ENCODE results near the gene PPL. TPM values are rescaled to one million over a fixed set of nuclear protein-coding genes. Genes with fewer than 3 reads are reported as not detected.

PPL gene
- total RNA-seq, 4 donors from 2014 or later, result 12.8 to 23.1 (median 18.3) TPM

- in situ Hi-C loops (cut with MboI; ENCODE audit: low sequenced_read_pairs in 4 of 4) (no loop called here), intact Hi-C loops (cut with DNase I; ENCODE audit: low total_unique reads) (no loop called here)
- TF ChIP-seq POLR2A (IDR thresholded peaks at IDR 0.05), result no peak
- no peak for TF ChIP-seq CTCF (IDR thresholded peaks at IDR 0.05 in 4 of 5, conservative IDR thresholded peaks at IDR 0.05 in 1 of 5)
- H3K27me3 ChIP-seq, result no peaks in the 10 kb centered on the region
- no peak overlapping the region for H3K4me3 ChIP-seq
- peaks cover 5 to 56% of the 10 kb centered on the region in 2 donors for H3K36me3 ChIP-seq
- no peak overlapping the region for H3K27ac ChIP-seq
- DNase-seq (no peak), ATAC-seq (no peak)
- no peaks in the 10 kb centered on the region for H3K9me3 ChIP-seq
- H3K4me1 ChIP-seq, result peaks cover 45 to 54% of the 10 kb centered on the region in 2 donors
These were observed 104.1 kb downstream of the PPL start for GRCh38 chr16:4832698-4833343.

Other genes starting within 250 kb of the PPL start
- gene NUDT16L1, start 243.6 kb downstream of the PPL start, total RNA-seq, result 10 to 100 TPM in 1 of 4 donors, 1 to 10 TPM in 3; 7.4 to 10.2 (median 8.8) TPM
- gene ANKS3, start 202.9 kb downstream of the PPL start, total RNA-seq, result 10 to 100 TPM in 1 of 4 donors, 1 to 10 TPM in 3; 6.7 to 16.6 (median 9.0) TPM
- gene DNAAF8, start 202.6 kb downstream of the PPL start, total RNA-seq, result 1 to 10 TPM in 2 of 4 donors, under 1 TPM in 2; 0.44 to 1.2 (median 0.91) TPM
- gene ZNF500, start 170.0 kb downstream of the PPL start, total RNA-seq, result 1 to 10 TPM; 6.3 to 7.3 (median 6.9) TPM
- not detected for gene SEPTIN12, start 148.8 kb downstream of the PPL start, total RNA-seq
- not detected for gene SMIM22, start 141.8 kb downstream of the PPL start, total RNA-seq
- gene ROGDI, start 134.5 kb downstream of the PPL start, total RNA-seq, result 10 to 100 TPM; 11.6 to 31.1 (median 26.0) TPM
- 10 to 100 TPM; 39.4 to 56.7 (median 53.0) TPM for gene GLYR1, start 89.9 kb downstream of the PPL start, total RNA-seq
- gene UBN1, start 89.7 kb downstream of the PPL start, total RNA-seq, result 10 to 100 TPM; 25.3 to 33.4 (median 28.2) TPM
- gene SEC14L5, start 21.2 kb upstream of the PPL start, total RNA-seq, result 1 to 10 TPM in 3 of 4 donors, under 1 TPM in 1; 0.85 to 5.8 (median 1.5) TPM
- 10 to 100 TPM; 15.1 to 27.5 (median 27.4) TPM for gene NAGPA, start 96.8 kb upstream of the PPL start, total RNA-seq
- not detected for gene C16orf89, start 128.8 kb upstream of the PPL start, total RNA-seq
- 10 to 100 TPM in 2 of 4 donors, 1 to 10 TPM in 2; 4.8 to 17.1 (median 9.7) TPM for gene ALG1, start 134.7 kb upstream of the PPL start, total RNA-seq
- gene EEF2KMT, start 160.6 kb upstream of the PPL start, total RNA-seq, result 10 to 100 TPM in 3 of 4 donors, 1 to 10 TPM in 1; 10.0 to 17.1 (median 12.4) TPM

All from gastrocnemius medialis (tissue), 4 donors.